Stimulated activated CD4-positive, alpha-beta T cell treated with anti-CD3 and anti-CD28 coated beads, TNF-alpha, amount 100 ng/mL, for 4 hours (primary cell): Measurements from ENCODE around the gene APLF.

ENCODE experiments used
- DNase-seq, 3 experiments: peaks; one replicate each; pipeline ENCODE4 v3.0.0-alpha.2; 2020; ENCODE audit warnings: low read depth in 3 of 3

The APLF gene

DNA sequence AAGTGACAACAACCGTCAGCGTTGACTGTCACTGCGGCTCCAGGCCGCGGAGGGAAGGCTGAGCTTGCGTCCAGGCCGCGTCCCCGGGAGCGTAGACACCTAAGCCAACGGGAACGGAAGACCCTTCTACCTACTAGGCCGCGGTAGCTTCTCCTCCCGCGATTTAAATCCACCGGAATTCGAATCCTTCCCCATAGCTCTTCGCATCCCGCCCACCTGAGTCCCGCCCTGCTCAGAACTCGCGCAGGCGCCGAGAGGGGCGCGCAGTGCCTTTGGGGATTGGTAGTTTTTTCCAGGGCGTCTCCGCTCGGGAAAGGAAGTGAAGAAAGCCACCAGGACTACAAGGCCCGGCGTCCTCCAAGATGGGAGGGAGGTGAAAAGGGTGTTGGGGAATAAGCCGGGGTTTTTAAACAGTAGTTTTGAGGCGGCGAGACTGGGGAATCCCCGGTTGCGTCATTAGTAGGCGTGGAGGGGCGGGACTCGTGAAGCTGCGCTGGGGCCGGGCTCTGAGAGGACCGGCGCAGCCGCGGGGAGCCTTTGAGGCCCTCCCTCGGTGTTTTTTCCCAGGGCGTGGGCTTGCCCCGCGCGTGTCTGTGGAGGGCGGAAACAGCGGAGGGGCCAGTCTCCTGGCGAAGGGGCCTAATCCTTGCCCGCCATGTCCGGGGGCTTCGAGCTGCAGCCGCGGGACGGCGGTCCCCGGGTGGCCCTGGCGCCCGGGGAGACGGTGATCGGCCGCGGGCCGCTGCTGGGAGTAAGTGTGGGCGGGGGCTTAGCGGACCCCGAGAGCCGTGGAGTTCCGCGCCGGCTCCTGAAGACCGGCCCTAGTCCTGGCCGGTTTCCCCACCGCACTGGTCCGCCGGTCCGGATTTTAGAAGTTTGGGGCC, at the start of gene APLF, which contains the start of gene FBXO48:
TSS of gene APLF (plus strand) at position 509 of the 884 bp plus-strand sequence. CDS start at position 656, 147 bp downstream.
TSS of gene FBXO48 (minus strand) at position 218 of the 884 bp plus-strand sequence. CDS start 2,149 bp downstream, outside the sequence.
- peak; percentile 92 to 98 (median 97) for DNase-seq

- no peak for DNase-seq
Observed at GRCh38 chr2:68417926-68418325, 49.5 kb upstream of the APLF start.

DNA sequence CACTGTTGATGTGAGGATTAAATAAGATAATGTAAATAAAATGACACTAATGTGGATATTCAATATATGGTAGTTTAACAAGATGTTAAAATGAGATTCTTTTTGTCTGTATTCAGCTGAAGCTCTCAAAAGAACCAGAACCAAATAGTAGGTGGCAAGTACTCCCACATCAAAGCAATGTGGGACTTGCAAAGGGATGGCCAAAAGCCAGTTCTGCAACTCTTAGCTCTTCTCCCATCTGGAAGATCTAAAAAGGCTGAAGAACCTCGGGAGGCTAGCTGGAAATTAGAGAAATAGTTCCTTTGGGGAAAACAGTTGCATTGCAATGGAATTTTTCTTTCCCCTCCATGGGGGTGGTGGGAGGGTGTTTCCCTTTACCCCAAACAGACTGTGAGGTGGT, 49.0 kb upstream of the APLF start:
- DNase-seq: no peak

DNA sequence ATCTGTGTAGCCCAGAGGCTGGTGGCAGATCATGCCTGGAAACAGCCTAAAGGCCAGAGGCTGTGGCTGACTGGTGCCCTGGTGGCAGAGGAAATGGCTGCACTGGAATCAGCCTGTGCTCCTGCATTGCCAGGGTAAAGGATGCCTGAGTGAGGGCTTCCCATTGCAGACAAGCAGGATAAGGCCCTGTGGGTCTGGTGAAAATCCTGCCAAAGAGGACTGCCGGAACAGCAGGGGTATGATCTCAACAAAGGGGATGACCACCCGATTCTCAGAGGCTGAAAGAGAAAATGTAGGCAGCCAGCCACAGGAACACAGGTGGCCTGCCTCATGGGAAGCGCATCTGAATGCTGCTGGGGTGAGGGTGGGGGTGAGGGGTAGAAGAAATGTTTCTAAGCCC, 48.5 kb upstream of the APLF start:
- no peak for DNase-seq

- no peak for DNase-seq
Observed at GRCh38 chr2:68420254-68420910, 47.0 kb upstream of the APLF start.

DNA sequence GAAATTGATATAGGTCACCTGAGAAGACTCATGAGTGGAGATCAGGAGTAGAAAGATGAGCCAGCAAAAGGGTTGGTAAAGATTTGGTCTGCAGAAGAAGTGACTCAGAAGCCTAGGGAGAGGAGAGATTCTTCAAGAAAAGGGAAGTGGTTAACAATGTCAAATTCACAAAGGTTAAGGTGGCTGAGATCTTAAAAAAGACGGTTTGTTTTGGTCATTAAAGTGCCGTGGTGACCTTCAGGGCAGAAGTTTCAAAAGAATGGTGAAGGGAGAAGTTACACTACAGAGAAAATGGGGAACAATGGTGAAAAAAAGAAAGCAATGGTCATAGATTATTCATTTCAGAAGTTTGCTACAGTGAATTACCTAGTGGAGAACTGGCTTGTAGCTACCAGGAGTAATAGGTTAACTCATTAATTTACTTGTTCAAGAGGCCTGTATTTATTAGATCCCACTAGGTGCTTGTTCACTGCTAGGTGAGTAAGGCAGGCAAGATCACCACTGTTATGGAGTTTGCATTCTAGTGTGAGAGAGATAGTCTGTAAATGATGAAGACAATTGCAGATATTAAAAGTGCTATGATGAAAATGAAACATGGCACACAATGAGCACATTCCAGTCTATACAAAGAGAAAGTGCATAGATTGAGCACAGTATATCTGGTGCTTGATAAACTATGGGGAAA, 43.3 kb upstream of the APLF start:
- no peak for DNase-seq

- no peak for DNase-seq
Observed at GRCh38 chr2:68425503-68425902, 41.9 kb upstream of the APLF start.

GRCh38 chr2:68426446-68426845, 40.9 kb upstream of the APLF start:
- no peak for DNase-seq

DNA sequence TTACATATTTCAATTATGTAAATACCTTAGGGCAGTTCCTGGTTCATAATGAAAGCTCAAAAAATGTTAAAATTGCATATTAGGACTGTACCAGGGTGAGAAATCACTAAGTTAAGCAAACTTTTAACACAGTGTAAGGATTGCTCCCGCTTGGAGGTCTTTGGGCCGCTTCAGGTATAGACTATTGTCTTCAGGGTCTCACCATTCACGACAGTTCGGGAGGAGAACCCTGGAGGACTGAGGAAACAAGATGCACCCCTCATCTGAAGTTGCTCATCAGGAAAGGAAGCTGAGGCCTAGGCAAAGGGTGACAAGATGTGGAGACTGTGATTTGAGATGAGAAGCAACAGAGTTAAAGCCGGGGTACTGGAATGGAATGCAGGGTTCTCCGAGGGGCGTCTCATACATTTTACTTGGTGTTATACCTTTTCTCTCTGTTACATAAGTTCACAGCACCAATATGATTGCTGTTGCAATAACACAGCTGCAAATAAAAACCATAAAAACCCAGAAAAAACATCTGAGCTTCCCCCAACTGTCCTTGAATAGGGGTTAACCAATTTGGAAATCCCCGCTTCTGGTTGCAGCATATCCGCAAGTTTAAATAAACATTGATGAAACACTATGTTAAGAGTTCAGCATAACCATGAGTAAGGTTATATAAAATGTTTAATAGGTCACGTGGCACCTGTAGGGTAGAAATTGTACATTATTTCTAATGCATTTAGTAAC, 40.4 kb upstream of the APLF start:
- DNase-seq: no peak

DNA sequence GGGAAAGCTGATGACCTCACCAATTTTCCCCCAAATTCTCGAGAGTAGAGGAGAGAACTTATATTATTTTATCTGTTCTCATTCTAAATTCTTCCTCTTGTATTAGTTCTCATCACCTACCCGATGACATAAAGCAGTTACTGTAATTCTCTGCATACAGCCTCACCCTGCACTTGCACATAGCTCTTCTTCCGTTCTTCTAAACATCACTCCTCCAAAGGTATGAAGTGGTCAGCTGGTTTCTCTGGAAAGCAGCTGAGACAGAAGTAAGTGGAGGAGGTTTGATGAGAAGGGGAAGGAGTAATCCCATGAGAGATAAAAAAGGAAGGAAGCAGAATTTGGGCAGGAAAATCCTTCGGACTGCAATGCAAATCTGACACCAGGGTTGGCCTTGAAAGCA, 39.3 kb upstream of the APLF start:
- no peak for DNase-seq

GRCh38 chr2:68428746-68429145, 38.6 kb upstream of the APLF start:
- DNase-seq: no peak

GRCh38 chr2:68429311-68429826, 38.0 kb upstream of the APLF start:
- DNase-seq: no peak

- no peak for DNase-seq
Observed at GRCh38 chr2:68431316-68431972, 35.9 kb upstream of the APLF start.

DNA sequence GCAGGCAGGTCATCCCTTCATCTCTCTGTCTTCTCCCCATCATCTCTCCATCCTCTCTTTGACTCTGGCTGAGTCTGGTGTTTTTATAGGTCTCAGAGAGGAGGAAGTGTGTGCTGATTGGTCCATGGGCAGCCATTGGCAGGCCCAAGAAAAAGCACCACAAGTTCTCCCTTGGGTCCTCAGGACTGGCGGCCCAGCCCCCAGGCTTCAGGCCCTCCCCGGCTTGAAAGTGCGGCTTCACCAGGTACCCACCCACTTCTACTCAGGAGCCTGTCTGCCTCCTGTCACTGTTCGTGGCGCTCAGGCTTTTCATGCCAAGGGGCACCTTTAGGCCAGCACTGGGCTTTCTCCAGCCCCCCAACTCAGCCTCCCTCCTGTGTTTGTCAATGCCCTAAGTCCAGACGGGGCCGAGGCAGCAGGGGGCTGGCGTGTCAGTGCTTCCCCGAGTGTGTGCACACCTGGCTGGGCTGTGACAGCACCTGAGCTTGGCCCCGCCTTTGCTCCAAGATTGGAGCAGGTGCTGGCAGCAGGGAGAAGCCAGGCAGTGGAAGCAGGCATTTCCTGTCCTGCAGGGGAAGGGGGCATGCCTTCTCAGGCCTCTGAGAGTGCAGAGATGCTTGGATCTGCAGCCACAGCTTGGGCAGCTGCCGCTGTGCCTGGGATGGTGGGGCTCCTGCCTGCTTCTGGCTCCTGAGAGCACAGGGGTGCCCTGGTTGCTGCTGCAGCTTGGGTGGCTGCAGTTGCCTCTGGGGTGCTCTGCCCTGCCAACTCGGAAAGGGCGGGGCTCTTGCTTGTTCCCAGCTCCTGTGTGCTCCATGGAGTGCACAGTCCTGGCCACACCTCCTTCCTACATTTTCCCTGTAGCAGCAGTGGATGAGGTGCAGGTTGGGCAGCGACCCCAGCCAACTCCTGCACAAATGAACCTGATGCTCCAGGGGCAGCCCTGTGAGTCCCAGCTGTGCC, 34.4 kb upstream of the APLF start:
- DNase-seq: no peak

- no peak for DNase-seq
Observed at GRCh38 chr2:68434981-68435380, 32.4 kb upstream of the APLF start.

- DNase-seq: no peak
Observed at GRCh38 chr2:68435615-68436014, 31.8 kb upstream of the APLF start.

DNA sequence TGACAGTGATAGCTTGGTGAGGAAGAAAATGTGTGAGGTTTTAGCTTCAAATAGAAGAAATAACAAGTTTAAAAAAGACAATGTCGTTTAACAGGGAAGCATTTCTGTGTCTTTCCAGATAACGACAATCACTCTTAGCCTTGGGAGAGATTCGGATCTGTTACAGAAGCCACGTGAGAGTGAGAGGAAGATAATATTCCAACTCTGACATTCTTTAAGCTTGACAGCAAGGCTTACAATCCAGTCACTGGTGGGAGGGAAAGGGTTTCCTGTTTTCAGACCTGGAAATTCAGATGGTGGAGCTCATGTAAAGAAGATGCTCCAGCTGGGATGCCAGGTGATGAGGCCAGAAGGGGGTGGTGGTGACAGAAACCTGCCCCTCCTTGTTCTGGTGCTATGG, 31.1 kb upstream of the APLF start:
- DNase-seq: no peak

GRCh38 chr2:68438455-68439303, 28.7 kb upstream of the APLF start:
- no peak for DNase-seq
